Smooth muscle cell of the brain vasculature (primary cell): ENCODE data around the gene PPP2R2D.

Experiments
- DNase-seq: peaks from one replicate; pipeline ENCODE4 v3.0.0-alpha.2; 2012; ENCODE audit warnings: low read depth, low spot score

PPP2R2D gene

GRCh38 chr10:131889755-131890154, 11.1 kb upstream of the PPP2R2D start:
- DNase-seq, result no peak

- no peak for DNase-seq
Measured at GRCh38 chr10:131890276-131891195, 10.3 kb upstream of the PPP2R2D start.

- DNase-seq, result no peak
Measured at GRCh38 chr10:131891196-131891928, 9.4 kb upstream of the PPP2R2D start.

GRCh38 chr10:131891929-131892805, 8.6 kb upstream of the PPP2R2D start:
- no peak for DNase-seq

- no peak for DNase-seq
Measured at GRCh38 chr10:131892806-131893675, 7.8 kb upstream of the PPP2R2D start.

GRCh38 chr10:131895116-131895515, 5.7 kb upstream of the PPP2R2D start:
- no peak for DNase-seq

GRCh38 chr10:131896403-131896802, 4.4 kb upstream of the PPP2R2D start:
- no peak for DNase-seq

- no peak for DNase-seq
Measured at GRCh38 chr10:131897297-131897899, 3.4 kb upstream of the PPP2R2D start.

GRCh38 chr10:131898061-131898460, 2.7 kb upstream of the PPP2R2D start:
- no peak for DNase-seq

GRCh38 chr10:131898713-131899112, 2.1 kb upstream of the PPP2R2D start:
- DNase-seq, result no peak

GRCh38 chr10:131899116-131899690, 1.6 kb upstream of the PPP2R2D start:
- no peak for DNase-seq

GRCh38 chr10:131899695-131900349, 986 bp upstream of the PPP2R2D start:
- DNase-seq, result no peak

GRCh38 chr10:131901181-131901829, 497 bp downstream of the PPP2R2D start:
- DNase-seq, result no peak

GRCh38 chr10:131902211-131902610, 1.4 kb downstream of the PPP2R2D start:
- DNase-seq, result no peak

- DNase-seq, result no peak
Measured at GRCh38 chr10:131902691-131903090, 1.9 kb downstream of the PPP2R2D start.

- no peak for DNase-seq
Measured at GRCh38 chr10:131905267-131905571, 4.4 kb downstream of the PPP2R2D start.

GRCh38 chr10:131905603-131906268, 4.9 kb downstream of the PPP2R2D start:
- no peak for DNase-seq

- DNase-seq, result no peak
Measured at GRCh38 chr10:131906269-131906639, 5.4 kb downstream of the PPP2R2D start.

- DNase-seq, result no peak
Measured at GRCh38 chr10:131907679-131908078, 6.9 kb downstream of the PPP2R2D start.
